Activated CD4-positive, alpha-beta T cell treated with anti-CD3 and anti-CD28 coated beads, Interleukin-2, amount 10 ng/mL, durations not matched to agents 7 days and 5 days (primary cell): ENCODE measurements around the gene RANGRF. TPM values are rescaled to one million over a fixed set of nuclear protein-coding genes. Genes with fewer than 3 reads are reported as not detected.
A peak's percentile ranks its signal among the peaks of the same experiment; 100 is the strongest.

ENCODE experiments used
- CTCF ChIA-PET: fragments of 350-600 bp; sonication (Branson Sonifier 250); formaldehyde crosslinking; loops from one replicate; lab custom pipeline; 2021; ENCODE audit warnings: antibody characterized with exemption; lab: Charles Lee
- POLR2A ChIA-PET: fragments of 350-600 bp; sonication (Branson Sonifier 250); formaldehyde crosslinking; loops from one replicate; lab custom pipeline; 2021; ENCODE audit warnings: antibody characterized with exemption; lab: Charles Lee
- DNase-seq: peaks from one replicate; pipeline ENCODE4 v3.0.0-alpha.2; 2020
- H3K27ac Mint-ChIP-seq: one replicate; pipeline ENCODE4 v1.8.0; 2021; ENCODE audit warnings: mild to moderate bottlenecking, moderate library complexity, mixed read lengths
- H3K27me3 Mint-ChIP-seq: one replicate; pipeline ENCODE4 v1.8.0; 2021; ENCODE audit warnings: mixed read lengths
- H3K36me3 Mint-ChIP-seq: one replicate; pipeline ENCODE4 v1.8.0; 2021; ENCODE audit warnings: low read depth, mixed read lengths
- H3K4me1 Mint-ChIP-seq: one replicate; pipeline ENCODE4 v1.8.0; 2021; ENCODE audit warnings: mixed read lengths
- H3K4me3 Mint-ChIP-seq: one replicate; pipeline ENCODE4 v1.8.0; 2021; ENCODE audit warnings: mild to moderate bottlenecking, moderate library complexity, mixed read lengths
- H3K9me3 Mint-ChIP-seq: one replicate; pipeline ENCODE4 v1.8.0; 2021; ENCODE audit warnings: mixed read lengths
- total RNA-seq, 2 experiments: library from RNA; stranded (reverse); gene quantifications; one replicate each; pipeline ENCODE4 v1.2.3, GENCODE V29; 2021

The RANGRF gene
- total RNA-seq, 2 experiments from 2014 or later = 41.2 to 48.9 TPM

GRCh38 chr17:8324132-8324531 lies 35.7 kb downstream of the RANGRF start:
- Mint-ChIP-seq H3K36me3 (no peaks in the 10 kb centered on the region), H3K4me1 (peaks cover 21% of the 10 kb centered on the region), H3K9me3 (no peaks in the 10 kb centered on the region), H3K4me3 (no peak overlapping the region), H3K27ac (peak overlapping the region; percentile 7), H3K27me3 (peaks cover 38% of the 10 kb centered on the region)
- POLR2A ChIA-PET = no interaction called here
- no peak for DNase-seq
- CTCF ChIA-PET = no interaction called here

GRCh38 chr17:8324923-8325322 lies 36.5 kb downstream of the RANGRF start:
- Mint-ChIP-seq H3K36me3 (no peaks in the 10 kb centered on the region), H3K27ac (no peak overlapping the region), H3K4me3 (no peak overlapping the region)

GRCh38 chr17:8326511-8327302 lies 38.2 kb downstream of the RANGRF start:
- H3K27me3 Mint-ChIP-seq = peaks cover 35% of the 10 kb centered on the region
- H3K36me3 Mint-ChIP-seq = no peaks in the 10 kb centered on the region
- peak overlapping the region; percentile 19 for H3K27ac Mint-ChIP-seq
- H3K4me3 Mint-ChIP-seq = peak overlapping the region; percentile 56
- H3K9me3 Mint-ChIP-seq = no peaks in the 10 kb centered on the region
- DNase-seq = peak; percentile 17
- POLR2A ChIA-PET = no interaction called here
- H3K4me1 Mint-ChIP-seq = peaks cover 21% of the 10 kb centered on the region
- CTCF ChIA-PET = interaction anchor here (0.6 to 2.6 kb wide), 7 partner anchors 38 to 639 kb away, joined by 3 to 8 read pairs (median 3); partner anchors contain the start of genes AURKB, PIK3R5 and RANGRF

More at GRCh38 chr17:8324923-8325322, 36.5 kb downstream of the RANGRF start:
- Mint-ChIP-seq H3K4me1 (peaks cover 21% of the 10 kb centered on the region), H3K9me3 (no peaks in the 10 kb centered on the region), H3K27me3 (peaks cover 38% of the 10 kb centered on the region)
- CTCF ChIA-PET = interaction anchor here (1.1 to 2.6 kb wide), 2 partner anchors 10 to 59 kb away, joined by 4 to 8 read pairs; no protein-coding TSS in a partner anchor
- POLR2A ChIA-PET = no interaction called here
- DNase-seq = no peak

GRCh38 chr17:8327303-8327649 lies 38.8 kb downstream of the RANGRF start:
- ChIA-PET POLR2A (no interaction called here), CTCF (interaction anchor here (0.6 to 1.2 kb wide), 2 partner anchors 10 to 639 kb away, joined by 3 read pairs; partner anchors contain the start of gene PIK3R5)
- Mint-ChIP-seq H3K4me3 (no peak overlapping the region), H3K4me1 (peaks cover 21% of the 10 kb centered on the region), H3K9me3 (no peaks in the 10 kb centered on the region), H3K36me3 (no peaks in the 10 kb centered on the region), H3K27me3 (peaks cover 35% of the 10 kb centered on the region), H3K27ac (no peak overlapping the region)
- DNase-seq = no peak

- H3K27ac Mint-ChIP-seq = no peak overlapping the region
- CTCF ChIA-PET = no interaction called here
- H3K27me3 Mint-ChIP-seq = peaks cover 11% of the 10 kb centered on the region
- H3K4me1 Mint-ChIP-seq = peaks cover 7% of the 10 kb centered on the region
- no peak for DNase-seq
- no peaks in the 10 kb centered on the region for H3K36me3 Mint-ChIP-seq
- no peak overlapping the region for H3K4me3 Mint-ChIP-seq
- no peaks in the 10 kb centered on the region for H3K9me3 Mint-ChIP-seq
- POLR2A ChIA-PET = no interaction called here
These were observed 43.7 kb downstream of the RANGRF start for GRCh38 chr17:8332128-8332527.

GRCh38 chr17:8332688-8333087 lies 44.2 kb downstream of the RANGRF start:
- ChIA-PET POLR2A (no interaction called here), CTCF (no interaction called here)
- Mint-ChIP-seq H3K27me3 (peaks cover 5% of the 10 kb centered on the region), H3K9me3 (no peaks in the 10 kb centered on the region), H3K36me3 (no peaks in the 10 kb centered on the region), H3K27ac (no peak overlapping the region), H3K4me1 (peaks cover 4% of the 10 kb centered on the region), H3K4me3 (no peak overlapping the region)
- DNase-seq = no peak

- DNase-seq = no peak
- POLR2A ChIA-PET = no interaction called here
- H3K9me3 Mint-ChIP-seq = no peaks in the 10 kb centered on the region
- peaks cover 7% of the 10 kb centered on the region for H3K4me1 Mint-ChIP-seq
- no peak overlapping the region for H3K4me3 Mint-ChIP-seq
- CTCF ChIA-PET = interaction anchor here (0.6 kb wide), 1 partner anchor 235 kb away, joined by 3 read pairs; no protein-coding TSS in a partner anchor
- no peaks in the 10 kb centered on the region for H3K36me3 Mint-ChIP-seq
- H3K27ac Mint-ChIP-seq = no peak overlapping the region
- H3K27me3 Mint-ChIP-seq = peaks cover under 1% of the 10 kb centered on the region
These were observed 44.8 kb downstream of the RANGRF start for GRCh38 chr17:8333281-8333680.

GRCh38 chr17:8337802-8338752 lies 49.6 kb downstream of the RANGRF start:
- ChIA-PET CTCF (interaction anchor here (0.6 to 1.5 kb wide), 5 partner anchors 10 to 425 kb away, joined by 3 to 4 read pairs (median 3); partner anchors contain the start of gene RPL26), POLR2A (interaction anchor here (0.6 kb wide), 1 partner anchor 148 kb away, joined by 4 read pairs; no protein-coding TSS in a partner anchor)
- DNase-seq = no peak
- no peak overlapping the region for H3K4me3 Mint-ChIP-seq
- H3K27me3 Mint-ChIP-seq = no peaks in the 10 kb centered on the region
- H3K27ac Mint-ChIP-seq = no peak overlapping the region
- no peaks in the 10 kb centered on the region for H3K9me3 Mint-ChIP-seq
- no peaks in the 10 kb centered on the region for H3K36me3 Mint-ChIP-seq
- peaks cover 9% of the 10 kb centered on the region for H3K4me1 Mint-ChIP-seq

GRCh38 chr17:8338753-8339140 lies 50.3 kb downstream of the RANGRF start:
- H3K4me3 Mint-ChIP-seq = no peak overlapping the region
- ChIA-PET POLR2A (no interaction called here), CTCF (interaction anchor here (0.6 to 1.0 kb wide), 3 partner anchors 45 to 805 kb away, joined by 3 to 4 read pairs (median 3); no protein-coding TSS in a partner anchor)
- peaks cover 9% of the 10 kb centered on the region for H3K4me1 Mint-ChIP-seq
- no peaks in the 10 kb centered on the region for H3K27me3 Mint-ChIP-seq
- no peaks in the 10 kb centered on the region for H3K9me3 Mint-ChIP-seq
- H3K27ac Mint-ChIP-seq = no peak overlapping the region
- H3K36me3 Mint-ChIP-seq = no peaks in the 10 kb centered on the region
- DNase-seq = no peak

GRCh38 chr17:8339540-8339939 lies 51.1 kb downstream of the RANGRF start, which contains the start of gene ODF4:
TSS of gene ODF4 (plus strand) at chr17:8339840. CDS start at chr17:8340052, 212 bp downstream.
- Mint-ChIP-seq H3K27me3 (no peaks in the 10 kb centered on the region), H3K27ac (no peak within 1 kb of the TSS), H3K4me1 (peaks cover 9% of the 10 kb centered on the region), H3K36me3 (no peaks in the 10 kb centered on the region), H3K4me3 (no peak within 1 kb of the TSS), H3K9me3 (no peaks in the 10 kb centered on the region)
- no peak for DNase-seq
- CTCF ChIA-PET = interaction anchor here (0.6 kb wide), 1 partner anchor 806 kb away, joined by 3 read pairs; no protein-coding TSS in a partner anchor
- POLR2A ChIA-PET = no interaction called here
